ENCODE measurements around the gene GPR176.

Gene GPR176

GRCh38 chr15:39942753-39943150 lies 22.7 kb upstream of the GPR176 start:
- POLR2A ChIA-PET = no interaction called here
- Histone ChIP-seq H3K4me1 (ENCODE audit: control insufficient read depth, insufficient read depth, low read length) (peaks cover 2% of the 10 kb centered on the region; the same call in 1 of the 2 replicates), H3K4me3 (ENCODE audit: low read depth, low read length) (no peak overlapping the region), H3K27ac (ENCODE audit: extremely low read depth, low read depth, low read length) (no peak overlapping the region), H3K9me3 (ENCODE audit: control insufficient read depth, insufficient read depth, low read depth, low read length) (no peaks in the 10 kb centered on the region), H3K36me3 (ENCODE audit: control insufficient read depth in 2 of 2, insufficient read depth in 1 of 2, low read length in 2 of 2) (peaks cover 19 to 76% of the 10 kb centered on the region in 2 experiments)
- CTCF ChIA-PET = no interaction called here
- TF ChIP-seq ZNF292 (tag by site-specific recombination; IDR thresholded peaks at IDR 0.05; ENCODE audit: borderline replicate concordance, low read depth) = no peak
- TF ChIP-seq ZNF626 (tag by site-specific recombination; IDR thresholded peaks at IDR 0.05) = no peak
- no peak for TF ChIP-seq ZNF791 (tag by site-specific recombination; IDR thresholded peaks at IDR 0.05)
- TF ChIP-seq ZNF658 (tag by site-specific recombination; IDR thresholded peaks at IDR 0.05) = no peak
- no peak for TF ChIP-seq ZNF391 (tag by site-specific recombination; IDR thresholded peaks at IDR 0.05; ENCODE audit: borderline replicate concordance, low read depth)
- TF ChIP-seq ZFP41 (tag by site-specific recombination; IDR thresholded peaks at IDR 0.05; ENCODE audit: borderline replicate concordance) = no peak
- no peak for TF ChIP-seq ZNF394 (tag by site-specific recombination; IDR thresholded peaks at IDR 0.05; ENCODE audit: borderline replicate concordance)
- TF ChIP-seq ZNF423 (tag by site-specific recombination; IDR thresholded peaks at IDR 0.05) = no peak
- no peak for TF ChIP-seq SCRT2 (tag by site-specific recombination; IDR thresholded peaks at IDR 0.05)
- TF ChIP-seq REST (tag by site-specific recombination; IDR thresholded peaks at IDR 0.05) = no peak
- TF ChIP-seq SALL2 (tag by site-specific recombination; IDR thresholded peaks at IDR 0.05; ENCODE audit: borderline replicate concordance) = no peak

- H3K27ac ChIP-seq (ENCODE audit: extremely low read depth, low read depth, low read length) = no peak overlapping the region
- H3K4me1 ChIP-seq (ENCODE audit: control insufficient read depth, insufficient read depth, low read length) = peaks cover 2% of the 10 kb centered on the region; the same call in 1 of the 2 replicates
- no peaks in the 10 kb centered on the region for H3K9me3 ChIP-seq (ENCODE audit: control insufficient read depth, insufficient read depth, low read depth, low read length)
- H3K4me3 ChIP-seq (ENCODE audit: low read depth, low read length) = no peak overlapping the region
- POLR2A ChIA-PET = no interaction called here
- CTCF ChIA-PET = no interaction called here
- no peak for TF ChIP-seq ZNF704 (tag by site-specific recombination; IDR thresholded peaks at IDR 0.05)
- TF ChIP-seq ZNF624 (tag by site-specific recombination; IDR thresholded peaks at IDR 0.05) = no peak
- TF ChIP-seq SP2 (tag by site-specific recombination; IDR thresholded peaks at IDR 0.05) = no peak
- TF ChIP-seq PRDM6 (tag by site-specific recombination; IDR thresholded peaks at IDR 0.05) = peak; percentile 57; the same call in 1 of the 2 replicates
- no peak for TF ChIP-seq ZNF449 (tag by site-specific recombination; IDR thresholded peaks at IDR 0.05)
- no peak for TF ChIP-seq ZNF169 (tag by site-specific recombination; IDR thresholded peaks at IDR 0.05)
- no peak for TF ChIP-seq REPIN1 (tag by site-specific recombination; IDR thresholded peaks at IDR 0.05; ENCODE audit: low read depth)
- peaks cover 19 to 73% of the 10 kb centered on the region in 2 experiments for H3K36me3 ChIP-seq (ENCODE audit: control insufficient read depth in 2 of 2, insufficient read depth in 1 of 2, low read length in 2 of 2)
Observed at GRCh38 chr15:39942101-39942752, 22.2 kb upstream of the GPR176 start.
